HepG2 (cell line): Measurements from ENCODE around the gene RGS7. TPM values are rescaled to one million over a fixed set of nuclear protein-coding genes. Genes with fewer than 3 reads are reported as not detected.

Experiments
- ATAC-seq: fragments of 200-7000 bp; cut with Tn5 transposase; 3 replicates; pipeline ENCODE4 v1.9.1; 2020; ENCODE audit warnings: mild to moderate bottlenecking, moderate library complexity
- BruUV-seq: library from RNA; stranded (reverse); fragments of 400-500 nt; replicated peaks from 2 replicates; lab custom pipeline; 2021; lab: Mats Ljungman, UMichigan
- CTCF ChIA-PET: fragments of 300-600 bp; formaldehyde crosslinking; extraction: SDS; loops from one replicate; lab custom pipeline; 2021; ENCODE audit warnings: low total read pairs, inconsistent platforms, low intra/inter-chr PET ratio; lab: Yijun Ruan, JAX
- POLR2A ChIA-PET: fragments of 350-600 bp; sonication (Branson Sonifier 250); formaldehyde crosslinking; loops from one replicate; lab custom pipeline; 2020; ENCODE audit warnings: antibody characterized with exemption, inconsistent platforms; lab: Yijun Ruan, JAX
- DNase-seq: peaks from one replicate; pipeline ENCODE4 v3.0.0-alpha.2; 2015; ENCODE audit warnings: low spot score
- FAIRE-seq: peaks from 3 replicates; lab custom pipeline; 2011; peaks lifted over from hg19 to GRCh38; lab: Jason Lieb, UNC
- H2AFZ ChIP-seq: one replicate; pipeline ENCODE4 v1.6.1; 2011; ENCODE audit warnings: low read length, inconsistent platforms
- H3K27ac ChIP-seq: fragments of 300-600 bp; 3 replicates; pipeline ENCODE4 v1.8.0; 2011; ENCODE audit warnings: mixed run types, mild to moderate bottlenecking, mixed read lengths, low read length, inconsistent platforms; ENCODE audit not compliant: insufficient read depth; ENCODE audit errors: extremely low read length
- H3K27me3 ChIP-seq, 2 experiments: fragments of 200-600 bp in 1 of 2; 2 replicates in 1 of 2; 3 replicates in 1 of 2; pipeline versions ENCODE4 v1.6.0 to v1.8.0; 2011; ENCODE audit warnings: low read length in 2 of 2, mild to moderate bottlenecking in 2 of 2, moderate library complexity in 2 of 2, inconsistent platforms in 1 of 2; ENCODE audit not compliant: insufficient read depth in 2 of 2, control insufficient read depth in 1 of 2
- H3K36me3 ChIP-seq, 2 experiments: fragments of 200-600 bp in 1 of 2; replicated peaks in 1 of 2; 2 replicates in 1 of 2; 3 replicates in 1 of 2; pipeline versions ENCODE4 v1.5.1 to v1.8.0; 2011; ENCODE audit warnings: low read length in 2 of 2, inconsistent platforms in 1 of 2; ENCODE audit not compliant: insufficient read depth in 2 of 2, control insufficient read depth in 1 of 2
- H3K4me1 ChIP-seq: 2 replicates; pipeline ENCODE4 v1.5.1; 2012; ENCODE audit warnings: low read length, inconsistent platforms; ENCODE audit not compliant: insufficient read depth
- H3K4me2 ChIP-seq: 2 replicates; pipeline ENCODE4 v1.6.0; 2011; ENCODE audit warnings: low read depth, low read length, inconsistent platforms
- H3K4me3 ChIP-seq, 3 experiments: fragments of 200-600 bp in 1 of 3; sonication (generic), shearing (Covaris generic) in 1 of 3; replicated peaks in 1 of 3; 2 replicates each; pipeline ENCODE4 v1.5.1; 2011 to 2016; ENCODE audit warnings: low read length in 3 of 3, inconsistent platforms in 2 of 3, low read depth in 2 of 3, mild to moderate bottlenecking in 2 of 3, control low read depth in 1 of 3, mixed read lengths in 1 of 3; ENCODE audit not compliant: insufficient read depth in 1 of 3
- H3K79me2 ChIP-seq: one replicate; pipeline ENCODE4 v1.6.1; 2011; ENCODE audit warnings: low read length, inconsistent platforms; ENCODE audit not compliant: insufficient read depth
- H3K9ac ChIP-seq: 2 replicates; pipeline ENCODE4 v1.6.0; 2011; ENCODE audit warnings: mild to moderate bottlenecking, low read depth, low read length, inconsistent platforms; ENCODE audit not compliant: insufficient read depth
- H3K9me3 ChIP-seq: 2 replicates; pipeline ENCODE4 v1.5.1; 2012; ENCODE audit warnings: mild to moderate bottlenecking, low read length
- H4K20me1 ChIP-seq: 2 replicates; pipeline ENCODE4 v1.6.0; 2011; ENCODE audit warnings: inconsistent platforms, mild to moderate bottlenecking, low read length, moderate library complexity; ENCODE audit not compliant: insufficient read depth
- ARID5B ChIP-seq: IDR thresholded peaks from 2 replicates; pipeline ENCODE4 v1.4.0; 2020; ENCODE audit warnings: mild to moderate bottlenecking, missing genetic modification reagents
- BORCS8-MEF2B ChIP-seq: sonication (generic); formaldehyde crosslinking; IDR thresholded peaks from 2 replicates; pipeline ENCODE4 v1.8.0; 2022; ENCODE audit warnings: mild to moderate bottlenecking, missing genetic modification reagents
- EEA1 ChIP-seq: sonication (generic); formaldehyde crosslinking; IDR thresholded peaks from 2 replicates; pipeline ENCODE4 v1.5.1; 2020; ENCODE audit warnings: mild to moderate bottlenecking, missing genetic modification reagents, borderline replicate concordance
- HMG20B ChIP-seq: conservative IDR thresholded peaks from 2 replicates; pipeline ENCODE4 v1.6.1; 2016; ENCODE audit warnings: missing genetic modification reagents, missing compliant biosample characterization
- IKZF5 ChIP-seq: IDR thresholded peaks from 2 replicates; pipeline ENCODE4 v1.6.1; 2018; ENCODE audit warnings: missing genetic modification reagents, mild to moderate bottlenecking, missing compliant biosample characterization
- IRF2 ChIP-seq: IDR thresholded peaks from 2 replicates; pipeline ENCODE4 v1.6.1; 2018; ENCODE audit warnings: missing genetic modification reagents, missing compliant biosample characterization
- MED13 ChIP-seq: sonication (generic); formaldehyde crosslinking; IDR thresholded peaks from 2 replicates; pipeline ENCODE4 v1.5.0; 2020; ENCODE audit warnings: missing genetic modification reagents
- PHF20 ChIP-seq: sonication (generic); formaldehyde crosslinking; IDR thresholded peaks from 2 replicates; pipeline ENCODE4 v1.5.0; 2020; ENCODE audit warnings: mild to moderate bottlenecking, missing genetic modification reagents
- SIN3B ChIP-seq: fragments of 150-350 bp; IDR thresholded peaks from 2 replicates; pipeline ENCODE4 v1.6.1; 2014; ENCODE audit warnings: low read length
- TERF1 ChIP-seq: sonication (generic); formaldehyde crosslinking; IDR thresholded peaks from 2 replicates; pipeline ENCODE4 v1.8.0; 2022; ENCODE audit warnings: mild to moderate bottlenecking, missing genetic modification reagents, moderate library complexity
- ZBTB21 ChIP-seq: sonication (generic); formaldehyde crosslinking; IDR thresholded peaks from 2 replicates; pipeline ENCODE4 v1.4.0; 2020; ENCODE audit warnings: missing genetic modification reagents
- ZBTB8A ChIP-seq: sonication (generic); formaldehyde crosslinking; IDR thresholded peaks from 2 replicates; pipeline ENCODE4 v1.4.0; 2020; ENCODE audit warnings: mild to moderate bottlenecking, low read depth, missing genetic modification reagents, borderline replicate concordance
- ZMAT5 ChIP-seq: sonication (generic); formaldehyde crosslinking; IDR thresholded peaks from 2 replicates; pipeline ENCODE4 v1.5.0; 2020; ENCODE audit warnings: mild to moderate bottlenecking, low read depth, missing genetic modification reagents, borderline replicate concordance
- ZNF124 ChIP-seq: sonication (generic); formaldehyde crosslinking; IDR thresholded peaks from 2 replicates; pipeline ENCODE4 v1.4.0; 2020; ENCODE audit warnings: missing genetic modification reagents
- ZNF251 ChIP-seq: sonication (generic); formaldehyde crosslinking; IDR thresholded peaks from 2 replicates; pipeline ENCODE4 v1.9.0; 2021; ENCODE audit warnings: mild to moderate bottlenecking, missing genetic modification reagents
- ZNF274 ChIP-seq: sonication (generic); formaldehyde crosslinking; IDR thresholded peaks from 2 replicates; pipeline ENCODE4 v1.5.1; 2020; ENCODE audit warnings: mild to moderate bottlenecking, missing genetic modification reagents
- ZNF296 ChIP-seq: sonication (generic); formaldehyde crosslinking; conservative IDR thresholded peaks from 2 replicates; pipeline ENCODE4 v1.5.0; 2020; ENCODE audit warnings: mild to moderate bottlenecking, missing genetic modification reagents
- ZNF615 ChIP-seq: sonication (generic); formaldehyde crosslinking; IDR thresholded peaks from 2 replicates; pipeline ENCODE4 v1.5.0; 2020; ENCODE audit warnings: mild to moderate bottlenecking, missing genetic modification reagents, borderline replicate concordance
- ZNF839 ChIP-seq: sonication (generic); formaldehyde crosslinking; IDR thresholded peaks from 2 replicates; pipeline ENCODE4 v1.4.0; 2020; ENCODE audit warnings: missing genetic modification reagents, mild to moderate bottlenecking, borderline replicate concordance
- WGBS: methylation state at CpG from one replicate; pipeline ENCODE4 v1.1.6; 2017; ENCODE audit warnings: low lambda C conversion rate; 5-methylcytosine and 5-hydroxymethylcytosine counted together
- in situ Hi-C: cut with HindIII; loops from 2 replicates; pipeline ENCODE4 v1.10.0; 2017; ENCODE audit warnings: low pct_unique_long_range_greater_than_20kb; ENCODE audit not compliant: extremely low pct_ligation_motif_present
- intact Hi-C: fragments of 100-400 bp; cut with micrococcal nuclease; formaldehyde crosslinking; loops from one replicate; pipeline ENCODE4 v1.10.0; 2022; ENCODE audit not compliant: unreplicated experiment
- polyA plus RNA-seq, 8 experiments: library from polyadenylated mRNA; depleted of rRNA in 3 of 8; stranded (reverse) in 7 of 8; unstranded in 1 of 8; fragments of >200 nt; fragmentation: Illumina TruSeq in 4 of 8; extraction: Trizol in 4 of 8; gene quantifications; 2 replicates each; pipeline versions ENCODE4 v1.2.1 to v1.2.3, GENCODE V29; 2011 to 2016; ENCODE audit warnings: low read depth in 4 of 8, missing spikeins in 1 of 8, mixed read lengths in 1 of 8; ENCODE audit not compliant: insufficient read depth in 1 of 8
- total RNA-seq, 5 experiments: library from RNA; depleted of rRNA; stranded (reverse); fragments of >200 nt; fragmentation: Illumina TruSeq; extraction: Trizol; gene quantifications; 2 replicates each; pipeline ENCODE4 v1.2.3, GENCODE V29; 2016; ENCODE audit warnings: low read depth in 1 of 5

RGS7 gene
- total and polyA plus RNA-seq, 2 of the 13 experiments (the other 11 are each of a cell fraction or from before 2014, with no cell fraction given) = not detected

GRCh38 chr1:240836271-240836670 is 520.7 kb downstream of the RGS7 start:
- Histone ChIP-seq H3K4me2 (no peak overlapping the region), H3K9me3 (no peaks in the 10 kb centered on the region)
- in situ Hi-C loops = no loop called here

More at GRCh38 chr1:240836271-240836670, 520.7 kb downstream of the RGS7 start:
- no peaks in the 10 kb centered on the region for H3K36me3 ChIP-seq
- H3K27me3 ChIP-seq = no peaks in the 10 kb centered on the region; a peak in 1 of 5 replicates
- H2AFZ ChIP-seq = no peak overlapping the region
- TF ChIP-seq ZNF296 (CRISPR knock-in tag) (no peak), ARID5B (CRISPR knock-in tag) (no peak), IRF2 (CRISPR knock-in tag) (no peak), ZNF274 (CRISPR knock-in tag) (no peak), MED13 (CRISPR knock-in tag) (no peak), ZNF615 (no peak), ZBTB8A (no peak), ZMAT5 (CRISPR knock-in tag) (no peak), ZNF251 (CRISPR knock-in tag) (no peak), HMG20B (CRISPR knock-in tag) (no peak), ZNF839 (CRISPR knock-in tag) (no peak), SIN3B (no peak), EEA1 (no peak), BORCS8-MEF2B (CRISPR knock-in tag) (no peak), IKZF5 (CRISPR knock-in tag) (no peak), ZBTB21 (CRISPR knock-in tag) (no peak), ZNF124 (no peak), PHF20 (no peak), TERF1 (CRISPR knock-in tag) (no peak)
- TF ChIP-seq, all 625 proteins: peak for 0
- H3K79me2 ChIP-seq = no peaks in the 10 kb centered on the region
- ATAC-seq = no peak
- WGBS = 0% methylated on average over 1 of the region's 1 CpG
- H4K20me1 ChIP-seq = no peaks in the 10 kb centered on the region
- H3K27ac ChIP-seq = no peak overlapping the region
- H3K4me1 ChIP-seq = no peaks in the 10 kb centered on the region
- H3K9ac ChIP-seq = no peak overlapping the region
- CTCF ChIA-PET = no interaction called here
- FAIRE-seq = no peak
- DNase-seq = no peak
- POLR2A ChIA-PET = no interaction called here
- no peak overlapping the region for H3K4me3 ChIP-seq
- intact Hi-C loops = no loop called here
- BruUV-seq = no TSS peak
